KBM-7 (cell line): ENCODE measurements around the gene PEX1.
"Not testable (repeated sequence)": the region's sequence is repeated elsewhere in the genome, so short reads cannot be mapped to it uniquely, and the experiment has no call there.

ENCODE experiments used
- DNase-seq: peaks from one replicate; pipeline ENCODE4 v3.0.0-alpha.2; 2015
- in situ Hi-C: fragments of 300-500 bp; cut with MboI; formaldehyde crosslinking; loops from 2 replicates; pipeline ENCODE4 v1.14.3; 2020; ENCODE audit warnings: low sequenced_read_pairs, low pct_unique_long_range_greater_than_20kb, mixed read lengths

The PEX1 gene

GRCh38 chr7:92513167-92513902, 15.0 kb downstream of the PEX1 start:
- in situ Hi-C loops = no loop called here
- DNase-seq = no peak

GRCh38 chr7:92508946-92509345, 19.4 kb downstream of the PEX1 start:
- no peak for DNase-seq
- in situ Hi-C loops = no loop called here

- no peak for DNase-seq
- in situ Hi-C loops = no loop called here
Measured at GRCh38 chr7:92506363-92506762, 22.0 kb downstream of the PEX1 start.

- in situ Hi-C loops = no loop called here
- no peak for DNase-seq
Measured at GRCh38 chr7:92504563-92504962, 23.8 kb downstream of the PEX1 start.

- DNase-seq = no peak
- in situ Hi-C loops = no loop called here
Measured at GRCh38 chr7:92503767-92504166, 24.6 kb downstream of the PEX1 start.

- DNase-seq = no peak
- in situ Hi-C loops = no loop called here
Measured at GRCh38 chr7:92498557-92498956, 29.8 kb downstream of the PEX1 start.

GRCh38 chr7:92496876-92497275, 31.4 kb downstream of the PEX1 start:
- no peak for DNase-seq
- in situ Hi-C loops = no loop called here

GRCh38 chr7:92489634-92490033, 38.7 kb downstream of the PEX1 start:
- in situ Hi-C loops = no loop called here
- DNase-seq = no peak

- no peak for DNase-seq
- in situ Hi-C loops = no loop called here
Measured at GRCh38 chr7:92487804-92488203, 40.5 kb downstream of the PEX1 start.

- no peak for DNase-seq
- in situ Hi-C loops = no loop called here
Measured at GRCh38 chr7:92485974-92486373, 42.3 kb downstream of the PEX1 start.

- in situ Hi-C loops = no loop called here
Measured at GRCh38 chr7:92485267-92485892, 42.9 kb downstream of the PEX1 start.

GRCh38 chr7:92484226-92484625, 44.1 kb downstream of the PEX1 start:
- in situ Hi-C loops = not testable (repeated sequence)

More at GRCh38 chr7:92485267-92485892, 42.9 kb downstream of the PEX1 start:
- DNase-seq = no peak

GRCh38 chr7:92483624-92484023, 44.7 kb downstream of the PEX1 start:
- in situ Hi-C loops, DNase-seq: not testable (repeated sequence)

More at GRCh38 chr7:92484226-92484625, 44.1 kb downstream of the PEX1 start:
- not testable (repeated sequence) for DNase-seq

GRCh38 chr7:92479146-92479545, 49.2 kb downstream of the PEX1 start:
- DNase-seq, in situ Hi-C loops: not testable (repeated sequence)

- in situ Hi-C loops = no loop called here
- DNase-seq = no peak
Measured at GRCh38 chr7:92478711-92479110, 49.6 kb downstream of the PEX1 start.

- in situ Hi-C loops = no loop called here
- DNase-seq = no peak
Measured at GRCh38 chr7:92478095-92478494, 50.2 kb downstream of the PEX1 start.

- in situ Hi-C loops, DNase-seq: not testable (repeated sequence)
Measured at GRCh38 chr7:92477681-92478080, 50.6 kb downstream of the PEX1 start, which contains the start of gene ERVW-1. Gene ERVW-1 (minus strand): TSS chr7:92477946. CDS start chr7:92470381, 7,565 bp downstream.

- in situ Hi-C loops, DNase-seq: not testable (repeated sequence)
Measured at GRCh38 chr7:92475851-92476590, 52.3 kb downstream of the PEX1 start.

- in situ Hi-C loops, DNase-seq: not testable (repeated sequence)
Measured at GRCh38 chr7:92475261-92475770, 53.0 kb downstream of the PEX1 start.

GRCh38 chr7:92473989-92474388, 54.3 kb downstream of the PEX1 start:
- DNase-seq, in situ Hi-C loops: not testable (repeated sequence)
